ENCODE results near the gene WDFY3. TPM values are rescaled to one million over a fixed set of nuclear protein-coding genes. Genes with fewer than 3 reads are reported as not detected.

The WDFY3 gene
- total RNA-seq, 3 donors from 2014 or later, result 119 to 156 (median 125) TPM

GRCh38 chr4:84647312-84647884 lies 319.1 kb downstream of the WDFY3 start:
- no peaks in the 10 kb centered on the region for H3K27me3 ChIP-seq
- intact Hi-C loops (cut with DNase I; ENCODE audit: low total_unique reads), result no loop called here
- DNase-seq (ENCODE audit: low spot score in 2 of 2), result no peak

GRCh38 chr4:84644087-84644486 lies 322.4 kb downstream of the WDFY3 start:
- H3K4me3 ChIP-seq, result no peak overlapping the region
- no peak for TF ChIP-seq POLR2A (IDR thresholded peaks at IDR 0.05)
- no peak for TF ChIP-seq POLR2AphosphoS5 (IDR thresholded peaks at IDR 0.05)
- TF ChIP-seq CTCF (IDR thresholded peaks at IDR 0.05), result no peak
- H3K27me3 ChIP-seq, result no peaks in the 10 kb centered on the region
- no peaks in the 10 kb centered on the region for H3K36me3 ChIP-seq
- H3K27ac ChIP-seq, result no peak overlapping the region
- intact Hi-C loops (cut with DNase I; ENCODE audit: low total_unique reads), result no loop called here
- H3K9me3 ChIP-seq, result no peaks in the 10 kb centered on the region
- no peak for DNase-seq (ENCODE audit: low spot score in 2 of 2)
- H3K4me1 ChIP-seq, result no peaks in the 10 kb centered on the region

More at GRCh38 chr4:84647312-84647884, 319.1 kb downstream of the WDFY3 start:
- Histone ChIP-seq H3K4me3 (no peak overlapping the region), H3K4me1 (no peaks in the 10 kb centered on the region), H3K36me3 (no peaks in the 10 kb centered on the region), H3K9me3 (no peaks in the 10 kb centered on the region), H3K27ac (no peak overlapping the region)
- TF ChIP-seq POLR2A (IDR thresholded peaks at IDR 0.05) (no peak), POLR2AphosphoS5 (IDR thresholded peaks at IDR 0.05) (no peak), CTCF (IDR thresholded peaks at IDR 0.05) (no peak)

DNA sequence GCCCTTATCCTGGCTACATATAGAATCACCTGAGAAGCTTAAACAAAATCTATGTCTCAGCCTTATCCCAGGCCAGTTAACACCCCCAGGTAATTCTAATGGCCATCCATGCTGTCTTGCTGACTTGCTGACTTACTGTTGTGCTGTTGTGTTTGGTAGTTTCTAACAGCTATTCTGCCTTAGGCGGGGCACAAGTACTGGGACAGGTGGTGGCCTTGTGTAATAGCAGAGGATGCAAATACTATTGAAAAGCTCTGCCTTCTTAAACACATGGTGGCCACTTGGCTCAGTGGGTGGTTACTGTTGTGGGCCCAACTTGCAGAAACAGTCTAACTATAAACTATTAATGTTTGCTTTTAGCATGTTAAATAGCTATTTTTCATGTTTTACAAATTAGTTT lies 327.3 kb downstream of the WDFY3 start:
- Histone ChIP-seq H3K27me3 (no peaks in the 10 kb centered on the region), H3K4me1 (no peaks in the 10 kb centered on the region), H3K36me3 (no peaks in the 10 kb centered on the region), H3K4me3 (no peak overlapping the region), H3K27ac (no peak overlapping the region), H3K9me3 (no peaks in the 10 kb centered on the region)
- no peak for TF ChIP-seq POLR2A (IDR thresholded peaks at IDR 0.05)
- no peak for TF ChIP-seq CTCF (IDR thresholded peaks at IDR 0.05)
- TF ChIP-seq POLR2AphosphoS5 (IDR thresholded peaks at IDR 0.05), result no peak
- DNase-seq (ENCODE audit: low spot score in 2 of 2), result no peak
- intact Hi-C loops (cut with DNase I; ENCODE audit: low total_unique reads), result no loop called here

GRCh38 chr4:84638092-84638491 lies 328.4 kb downstream of the WDFY3 start:
- Histone ChIP-seq H3K4me3 (no peak overlapping the region), H3K27ac (no peak overlapping the region), H3K4me1 (no peaks in the 10 kb centered on the region), H3K27me3 (no peaks in the 10 kb centered on the region), H3K9me3 (no peaks in the 10 kb centered on the region), H3K36me3 (no peaks in the 10 kb centered on the region)
- intact Hi-C loops (cut with DNase I; ENCODE audit: low total_unique reads), result no loop called here
- DNase-seq (ENCODE audit: low spot score in 2 of 2), result no peak
- TF ChIP-seq POLR2A (IDR thresholded peaks at IDR 0.05), result no peak
- TF ChIP-seq POLR2AphosphoS5 (IDR thresholded peaks at IDR 0.05), result no peak
- TF ChIP-seq CTCF (IDR thresholded peaks at IDR 0.05), result no peak

DNA sequence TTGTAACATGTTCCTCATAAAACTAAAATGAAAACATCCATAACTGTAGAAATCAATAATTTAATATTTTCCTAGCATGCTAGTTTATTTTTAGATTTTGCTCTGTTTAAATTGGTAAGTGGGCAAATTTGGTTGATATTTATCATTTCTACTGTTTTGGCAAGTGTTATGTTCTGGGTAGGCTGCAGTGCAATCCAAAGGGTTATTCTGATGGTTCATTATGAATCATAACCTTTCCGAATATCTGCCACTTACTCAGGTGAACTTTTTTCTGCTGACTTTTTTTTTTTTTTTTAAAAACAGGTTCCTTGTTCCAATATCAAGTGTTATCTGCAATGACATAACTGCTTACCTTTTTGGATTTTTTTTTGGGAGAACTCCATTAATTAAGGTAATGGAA lies 331.5 kb downstream of the WDFY3 start:
- intact Hi-C loops (cut with DNase I; ENCODE audit: low total_unique reads), result no loop called here

More for the DNA sequence above, 331.5 kb downstream of the WDFY3 start:
- Histone ChIP-seq H3K27ac (no peak overlapping the region), H3K36me3 (no peaks in the 10 kb centered on the region), H3K4me3 (no peak overlapping the region), H3K27me3 (no peaks in the 10 kb centered on the region), H3K4me1 (no peaks in the 10 kb centered on the region), H3K9me3 (no peaks in the 10 kb centered on the region)
- no peak for DNase-seq (ENCODE audit: low spot score in 2 of 2)
- TF ChIP-seq CTCF (IDR thresholded peaks at IDR 0.05) (no peak), POLR2AphosphoS5 (IDR thresholded peaks at IDR 0.05) (no peak), POLR2A (IDR thresholded peaks at IDR 0.05) (no peak)
